Activated T-helper 17 cell treated with anti-CD3 and anti-CD28 coated beads, Interleukin-2, amount 50 U/mL, for 72 hours (primary cell): ENCODE data around the gene SCAMP4. TPM values are rescaled to one million over a fixed set of nuclear protein-coding genes. Genes with fewer than 3 reads are reported as not detected.

Experiments
- ATAC-seq: fragments of 150-1000 bp; cut with Tn5 transposase; replicated peaks from 2 replicates; pipeline ENCODE4 v1.10.0; 2021; ENCODE audit warnings: mild to moderate bottlenecking, moderate library complexity
- H3K27ac Mint-ChIP-seq: one replicate; pipeline ENCODE4 v1.8.0; 2022; ENCODE audit warnings: mixed read lengths
- H3K27me3 Mint-ChIP-seq: one replicate; pipeline ENCODE4 v1.8.0; 2022; ENCODE audit warnings: mixed read lengths
- H3K36me3 Mint-ChIP-seq: one replicate; pipeline ENCODE4 v1.8.0; 2022; ENCODE audit warnings: low read depth, mild to moderate bottlenecking, mixed read lengths
- H3K4me1 Mint-ChIP-seq: one replicate; pipeline ENCODE4 v1.8.0; 2022; ENCODE audit warnings: mixed read lengths
- H3K4me3 Mint-ChIP-seq: one replicate; pipeline ENCODE4 v1.8.0; 2022; ENCODE audit warnings: mild to moderate bottlenecking, mixed read lengths
- H3K9me3 Mint-ChIP-seq: one replicate; pipeline ENCODE4 v1.8.0; 2022; ENCODE audit warnings: mixed read lengths
- total RNA-seq, 2 donors: library from RNA; stranded (reverse); gene quantifications; one replicate each; pipeline ENCODE4 v1.2.3, GENCODE V29; 2022

The SCAMP4 gene
- total RNA-seq, 2 donors from 2014 or later, result 31.7 to 36.4 TPM

DNA sequence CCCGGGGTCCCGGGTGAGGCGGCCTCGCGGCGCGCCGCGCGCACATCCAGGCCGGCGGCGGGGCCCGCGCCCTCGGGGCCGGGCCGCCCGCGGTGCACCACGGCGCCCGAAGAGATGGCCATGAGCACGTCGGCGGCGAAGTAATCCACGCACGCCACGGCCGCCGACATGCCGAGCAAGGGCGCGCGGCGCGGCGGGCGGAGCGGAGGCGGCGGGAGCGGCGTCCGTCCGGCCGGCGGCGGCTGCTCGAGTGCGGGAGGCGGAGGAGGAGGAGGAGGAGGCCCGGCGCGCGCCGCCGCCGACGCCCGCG lies 41.9 kb upstream of the SCAMP4 start, which contains the start of gene KLF16:
KLF16 (minus strand) TSS at position 252 of the 310 bp plus-strand sequence; CDS start at position 170, 82 bp downstream.
- Mint-ChIP-seq H3K4me3 (peak within 1 kb of the TSS; percentile 91), H3K27ac (peak within 1 kb of the TSS; percentile 94), H3K27me3 (no peaks in the 10 kb centered on the region), H3K4me1 (no peaks in the 10 kb centered on the region), H3K36me3 (peaks cover 6% of the 10 kb centered on the region), H3K9me3 (no peaks in the 10 kb centered on the region)
- no peak for ATAC-seq

GRCh38 chr19:1863638-1864479 lies 41.3 kb upstream of the SCAMP4 start:
- Mint-ChIP-seq H3K4me1 (no peaks in the 10 kb centered on the region), H3K27me3 (no peaks in the 10 kb centered on the region), H3K27ac (no peak overlapping the region), H3K9me3 (no peaks in the 10 kb centered on the region), H3K36me3 (peaks cover 6% of the 10 kb centered on the region), H3K4me3 (peak overlapping the region; percentile 57)
- ATAC-seq, result peak; percentile 73

- peak; percentile 44 for ATAC-seq
- Mint-ChIP-seq H3K27me3 (no peaks in the 10 kb centered on the region), H3K4me1 (no peaks in the 10 kb centered on the region), H3K27ac (peak overlapping the region; percentile 22), H3K36me3 (peaks cover 6% of the 10 kb centered on the region), H3K4me3 (peak overlapping the region; percentile 57), H3K9me3 (no peaks in the 10 kb centered on the region)
Observed at GRCh38 chr19:1864480-1865171, 40.6 kb upstream of the SCAMP4 start.

GRCh38 chr19:1865172-1866010 lies 39.8 kb upstream of the SCAMP4 start:
- peak overlapping the region; percentile 22 for H3K27ac Mint-ChIP-seq
- ATAC-seq, result no peak
- peaks cover 9% of the 10 kb centered on the region for H3K36me3 Mint-ChIP-seq
- no peaks in the 10 kb centered on the region for H3K27me3 Mint-ChIP-seq
- no peaks in the 10 kb centered on the region for H3K9me3 Mint-ChIP-seq
- H3K4me3 Mint-ChIP-seq, result peak overlapping the region; percentile 57
- no peaks in the 10 kb centered on the region for H3K4me1 Mint-ChIP-seq

DNA sequence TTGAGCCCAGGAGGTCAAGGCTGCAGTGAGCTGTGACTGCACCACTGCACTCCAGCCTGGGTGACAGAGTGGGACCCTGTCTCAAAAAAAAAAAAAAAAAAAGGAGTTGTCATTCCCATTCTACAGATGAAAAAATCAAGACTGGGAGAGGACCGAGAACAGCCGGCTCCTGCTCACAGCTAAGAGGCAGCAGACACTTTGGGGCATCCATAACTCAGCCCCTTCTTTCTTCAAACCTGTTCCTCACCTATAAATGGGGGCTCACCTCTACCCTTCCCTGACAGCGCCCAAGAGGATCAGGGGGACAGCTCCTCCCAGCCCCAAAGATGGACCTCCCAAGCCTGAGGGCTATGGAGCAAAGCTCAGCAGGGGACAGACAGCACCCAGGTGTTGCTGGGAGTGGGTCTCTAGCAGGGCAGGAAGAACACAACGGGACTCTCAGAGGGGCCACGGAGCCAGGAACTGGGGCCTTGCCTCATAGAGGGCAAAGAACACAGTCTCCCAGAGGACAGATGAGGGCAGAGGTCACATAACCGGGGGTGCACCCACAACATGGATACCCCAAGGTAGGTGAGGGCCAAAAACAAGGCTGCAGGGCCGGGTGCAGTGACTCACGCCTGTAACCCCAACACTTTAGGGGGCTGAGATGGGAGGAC lies 38.4 kb upstream of the SCAMP4 start:
- Mint-ChIP-seq H3K27ac (no peak overlapping the region), H3K9me3 (no peaks in the 10 kb centered on the region), H3K4me1 (no peaks in the 10 kb centered on the region), H3K27me3 (no peaks in the 10 kb centered on the region), H3K36me3 (peaks cover 17% of the 10 kb centered on the region), H3K4me3 (no peak overlapping the region)
- no peak for ATAC-seq

DNA sequence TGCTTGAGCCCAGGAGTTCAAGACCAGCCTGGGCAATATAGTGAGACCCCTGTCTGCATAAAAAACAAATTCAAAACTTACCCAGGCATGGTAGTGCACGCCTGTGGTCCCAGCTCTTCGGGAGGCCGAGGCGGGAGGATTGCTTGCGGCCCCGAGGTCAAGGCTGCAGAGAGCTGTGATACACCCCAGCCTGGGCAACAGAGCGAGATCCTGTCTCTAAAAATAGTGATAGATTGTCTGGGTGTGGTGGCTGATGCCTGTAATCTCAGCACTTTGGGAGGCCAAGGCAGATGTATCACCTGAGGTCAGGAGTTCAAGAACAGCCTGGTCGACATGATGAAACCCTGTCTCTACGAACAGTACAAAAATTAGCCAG lies 37.9 kb upstream of the SCAMP4 start:
- ATAC-seq, result no peak
- no peaks in the 10 kb centered on the region for H3K27me3 Mint-ChIP-seq
- H3K4me3 Mint-ChIP-seq, result no peak overlapping the region
- no peaks in the 10 kb centered on the region for H3K4me1 Mint-ChIP-seq
- no peaks in the 10 kb centered on the region for H3K9me3 Mint-ChIP-seq
- peaks cover 18% of the 10 kb centered on the region for H3K36me3 Mint-ChIP-seq
- H3K27ac Mint-ChIP-seq, result no peak overlapping the region

DNA sequence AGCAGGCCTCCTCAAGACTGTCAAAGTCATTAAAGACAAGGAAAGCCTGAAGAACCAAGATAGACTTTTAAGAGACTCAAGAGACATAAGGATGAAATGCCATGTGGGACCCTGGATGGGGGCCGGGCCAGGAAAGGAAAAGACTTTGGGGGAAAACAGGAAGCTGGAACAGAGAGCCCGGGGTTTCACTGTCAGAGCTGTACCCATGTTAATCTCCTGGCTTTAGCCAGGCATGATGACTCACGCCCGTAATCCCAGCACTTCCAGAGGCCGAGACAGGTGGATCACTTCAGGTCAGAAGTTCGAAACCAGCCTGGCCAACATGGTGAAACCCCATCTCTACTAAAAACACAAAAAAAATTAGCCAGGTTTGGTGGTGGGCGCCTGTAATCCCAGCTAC lies 36.2 kb upstream of the SCAMP4 start:
- no peak for ATAC-seq
- Mint-ChIP-seq H3K36me3 (peaks cover 30% of the 10 kb centered on the region), H3K27me3 (no peaks in the 10 kb centered on the region), H3K27ac (no peak overlapping the region), H3K4me3 (no peak overlapping the region), H3K9me3 (no peaks in the 10 kb centered on the region), H3K4me1 (peaks cover 2% of the 10 kb centered on the region)

- Mint-ChIP-seq H3K4me1 (peaks cover 6% of the 10 kb centered on the region), H3K27me3 (no peaks in the 10 kb centered on the region), H3K36me3 (peaks cover 51% of the 10 kb centered on the region), H3K27ac (no peak overlapping the region), H3K4me3 (no peak overlapping the region), H3K9me3 (no peaks in the 10 kb centered on the region)
- ATAC-seq, result no peak
Observed at GRCh38 chr19:1871140-1871597, 34.0 kb upstream of the SCAMP4 start.

DNA sequence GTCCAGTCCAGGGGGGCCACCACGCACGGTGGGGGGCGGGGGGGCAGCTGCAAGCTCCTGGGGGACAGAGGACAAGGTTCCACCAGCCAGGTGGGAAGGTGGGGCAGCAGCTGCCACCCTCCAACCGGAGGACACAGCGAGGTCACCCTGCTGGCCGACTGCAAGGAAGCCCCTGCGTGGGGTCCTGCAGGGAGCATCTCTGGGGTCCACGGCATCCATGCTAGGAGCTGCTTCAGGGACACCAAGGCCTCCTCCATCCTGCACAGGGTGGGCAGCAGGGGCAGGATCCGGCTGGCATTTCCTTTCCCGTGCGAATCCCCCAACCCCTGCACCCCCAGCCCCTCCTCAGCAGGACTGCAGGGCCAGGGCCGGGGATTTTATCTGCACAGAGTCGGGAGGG lies 33.6 kb upstream of the SCAMP4 start:
- H3K27me3 Mint-ChIP-seq, result no peaks in the 10 kb centered on the region
- H3K4me3 Mint-ChIP-seq, result no peak overlapping the region
- no peak overlapping the region for H3K27ac Mint-ChIP-seq
- no peaks in the 10 kb centered on the region for H3K9me3 Mint-ChIP-seq
- H3K36me3 Mint-ChIP-seq, result peaks cover 56% of the 10 kb centered on the region
- ATAC-seq, result no peak
- H3K4me1 Mint-ChIP-seq, result peaks cover 6% of the 10 kb centered on the region

- H3K4me3 Mint-ChIP-seq, result peak overlapping the region; percentile 98
- H3K36me3 Mint-ChIP-seq, result peaks cover 56% of the 10 kb centered on the region
- H3K9me3 Mint-ChIP-seq, result no peaks in the 10 kb centered on the region
- ATAC-seq, result no peak
- peaks cover 6% of the 10 kb centered on the region for H3K4me1 Mint-ChIP-seq
- no peak overlapping the region for H3K27ac Mint-ChIP-seq
- H3K27me3 Mint-ChIP-seq, result no peaks in the 10 kb centered on the region
Observed at GRCh38 chr19:1872807-1873523, 32.2 kb upstream of the SCAMP4 start.

GRCh38 chr19:1873524-1874473 lies 31.4 kb upstream of the SCAMP4 start:
- ATAC-seq, result no peak
- Mint-ChIP-seq H3K27ac (peak overlapping the region; percentile 95), H3K27me3 (no peaks in the 10 kb centered on the region), H3K4me3 (peak overlapping the region; percentile 98), H3K4me1 (peaks cover 6% of the 10 kb centered on the region), H3K9me3 (no peaks in the 10 kb centered on the region), H3K36me3 (peaks cover 56% of the 10 kb centered on the region)

DNA sequence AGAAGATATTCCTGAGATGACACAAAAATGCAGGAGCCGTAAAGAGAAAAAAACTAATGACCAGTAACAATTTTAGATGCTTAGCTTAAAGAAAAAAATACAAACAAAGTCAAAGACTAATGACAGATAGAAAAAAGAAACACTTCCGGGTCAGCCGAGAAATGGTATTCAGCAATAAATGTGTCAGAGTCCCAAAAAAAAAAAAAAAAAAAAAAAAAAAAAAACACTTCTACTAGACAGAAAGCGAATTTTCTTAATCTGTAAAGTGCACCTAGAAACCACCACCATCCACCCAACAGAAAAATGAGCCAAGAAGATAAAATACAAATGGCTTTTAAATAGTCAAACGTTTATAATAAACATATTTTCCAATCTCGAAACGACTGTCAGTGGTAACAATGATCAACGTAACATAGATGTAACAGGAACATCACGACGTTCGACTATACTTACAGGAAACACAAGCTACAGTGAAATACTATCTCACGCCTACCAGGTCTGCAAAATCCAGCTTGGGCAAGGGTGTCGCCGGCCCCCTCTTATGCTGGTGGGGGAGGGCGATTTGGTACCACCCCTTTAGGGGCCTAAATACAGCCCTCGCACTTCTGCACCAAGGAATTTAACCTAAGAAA lies 30.5 kb upstream of the SCAMP4 start:
- Mint-ChIP-seq H3K27ac (peak overlapping the region; percentile 95), H3K9me3 (no peaks in the 10 kb centered on the region), H3K4me3 (peak overlapping the region; percentile 98), H3K36me3 (peaks cover 56% of the 10 kb centered on the region), H3K27me3 (no peaks in the 10 kb centered on the region), H3K4me1 (peaks cover 6% of the 10 kb centered on the region)
- peak; percentile 28 for ATAC-seq
